ENCODE data around the gene ABR. TPM values are rescaled to one million over a fixed set of nuclear protein-coding genes. Genes with fewer than 3 reads are reported as not detected.

The ABR gene
- total RNA-seq, 1 donor from 2014 or later = 24.5 TPM

DNA sequence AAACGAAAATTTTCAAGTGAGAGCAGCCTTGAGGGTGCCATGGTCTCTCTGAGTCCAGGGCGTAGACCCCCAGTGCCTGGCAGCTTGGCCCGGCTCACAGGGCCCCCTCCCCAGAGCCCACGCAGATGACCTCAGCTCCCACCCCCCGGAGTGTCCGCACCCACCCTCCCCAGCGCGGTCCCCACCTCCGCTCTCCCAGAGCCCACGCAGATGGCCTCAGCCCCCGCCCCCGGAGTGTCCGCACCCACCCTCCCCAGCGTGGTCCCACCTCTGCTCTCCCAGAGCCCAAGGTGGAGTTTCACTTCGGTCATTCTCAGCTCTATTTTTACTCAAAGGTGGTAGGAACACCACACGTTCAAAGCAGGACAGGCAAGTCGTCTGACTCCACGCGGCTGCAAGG lies 13.9 kb downstream of the ABR start:
- H3K27me3 ChIP-seq (ENCODE audit: control insufficient read depth in 3 of 3, insufficient read depth in 3 of 3, low read length in 3 of 3) = peaks cover 0 to 8% (median 4%) of the 10 kb centered on the region in 3 donors
- H3K9ac ChIP-seq (ENCODE audit: low read depth in 1 of 3, low read length in 3 of 3) = no peak overlapping the region
- H3K4me3 ChIP-seq (ENCODE audit: low read length in 3 of 3) = no peak overlapping the region
- H3K4me1 ChIP-seq (ENCODE audit: control insufficient read depth in 3 of 3, insufficient read depth in 3 of 3, low read length in 3 of 3) = peaks cover 0 to 14% (median 0%) of the 10 kb centered on the region in 3 donors
- H3K9me3 ChIP-seq (ENCODE audit: control insufficient read depth in 3 of 3, low read length in 3 of 3) = no peaks in the 10 kb centered on the region
- no peaks in the 10 kb centered on the region for H3K36me3 ChIP-seq (ENCODE audit: control insufficient read depth in 3 of 3, insufficient read depth in 3 of 3, low read length in 3 of 3)
- no peak overlapping the region for H3K27ac ChIP-seq (ENCODE audit: low read depth, low read length)

DNA sequence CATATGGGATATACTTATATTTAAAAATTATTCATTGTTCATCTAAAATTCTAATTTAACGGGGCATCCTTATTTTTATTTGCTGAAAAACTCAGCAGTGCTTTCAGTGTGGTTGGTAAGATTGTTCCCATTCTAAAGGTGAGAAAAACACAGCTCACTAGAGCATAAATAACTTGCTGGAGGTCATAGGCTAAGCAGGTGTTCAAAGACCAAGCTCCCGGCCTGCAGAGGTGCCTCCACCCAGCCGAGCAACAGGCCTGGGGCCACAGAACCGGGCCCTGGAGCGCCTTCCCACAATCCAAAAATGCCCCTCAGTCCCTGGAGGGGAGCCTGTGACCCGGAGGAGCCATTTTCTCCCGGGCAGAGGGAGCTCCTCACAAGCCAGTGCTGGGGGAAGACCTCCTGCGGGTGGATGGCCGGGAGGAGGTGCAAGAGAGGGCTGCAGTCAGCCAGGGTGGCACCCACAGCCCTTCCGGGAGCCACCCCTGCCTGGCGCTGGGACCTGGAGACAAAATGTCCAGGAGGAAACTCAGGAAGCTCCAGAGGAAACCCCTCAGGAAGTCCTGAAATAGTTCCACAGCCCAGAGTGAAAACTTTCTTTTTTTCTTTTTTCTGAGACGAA lies 14.7 kb downstream of the ABR start:
- Histone ChIP-seq H3K36me3 (ENCODE audit: control insufficient read depth in 3 of 3, insufficient read depth in 3 of 3, low read length in 3 of 3) (peaks cover 0 to 1% (median 0%) of the 10 kb centered on the region in 3 donors), H3K4me3 (ENCODE audit: low read length in 3 of 3) (no peak overlapping the region), H3K27me3 (ENCODE audit: control insufficient read depth in 3 of 3, insufficient read depth in 3 of 3, low read length in 3 of 3) (peaks cover 0 to 10% (median 8%) of the 10 kb centered on the region in 3 donors), H3K9ac (ENCODE audit: low read depth in 1 of 3, low read length in 3 of 3) (no peak overlapping the region), H3K9me3 (ENCODE audit: control insufficient read depth in 3 of 3, low read length in 3 of 3) (no peaks in the 10 kb centered on the region), H3K4me1 (ENCODE audit: control insufficient read depth in 3 of 3, insufficient read depth in 3 of 3, low read length in 3 of 3) (peaks cover 0 to 14% (median 0%) of the 10 kb centered on the region in 3 donors), H3K27ac (ENCODE audit: low read depth, low read length) (no peak overlapping the region)

DNA sequence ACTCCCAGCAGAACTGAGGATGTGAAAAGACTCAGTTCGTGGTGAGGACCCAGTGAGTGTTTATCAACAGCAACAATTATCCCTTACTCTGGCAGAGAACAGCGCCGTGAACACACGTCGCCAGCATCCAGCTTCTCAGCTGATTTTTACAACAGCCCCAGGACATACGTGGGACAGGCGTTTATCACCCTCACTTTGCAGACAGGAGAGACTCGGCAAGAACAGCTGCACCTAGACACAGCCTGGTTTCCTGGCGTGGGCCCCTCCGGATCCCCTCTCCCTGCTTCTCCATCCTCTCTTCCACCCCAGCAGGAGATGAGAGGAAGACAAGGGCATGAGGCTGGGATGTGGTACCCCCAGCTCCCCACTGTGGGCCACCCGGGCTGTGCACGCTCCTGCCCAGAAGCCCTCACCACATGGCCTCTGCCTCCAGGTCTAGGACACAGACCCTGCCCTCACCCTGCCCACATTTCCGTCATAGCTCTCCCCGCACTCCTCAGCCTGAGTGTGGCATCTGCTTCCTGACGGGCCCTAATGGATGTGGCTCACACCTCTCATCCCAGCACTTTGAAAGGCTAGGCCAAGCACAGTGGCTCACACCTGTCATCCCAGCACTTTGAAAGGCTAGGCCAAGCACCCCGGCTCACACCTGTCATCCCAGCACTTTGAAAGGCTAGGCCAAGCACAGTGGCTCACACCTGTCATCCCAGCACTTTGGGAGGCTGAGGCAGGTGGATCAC lies 17.5 kb downstream of the ABR start:
- Histone ChIP-seq H3K9me3 (ENCODE audit: control insufficient read depth in 3 of 3, low read length in 3 of 3) (no peaks in the 10 kb centered on the region), H3K4me1 (ENCODE audit: control insufficient read depth in 3 of 3, insufficient read depth in 3 of 3, low read length in 3 of 3) (peaks cover 0 to 8% (median 0%) of the 10 kb centered on the region in 3 donors), H3K9ac (ENCODE audit: low read depth in 1 of 3, low read length in 3 of 3) (no peak overlapping the region), H3K27me3 (ENCODE audit: control insufficient read depth in 3 of 3, insufficient read depth in 3 of 3, low read length in 3 of 3) (peaks cover 0 to 10% (median 8%) of the 10 kb centered on the region in 3 donors), H3K4me3 (ENCODE audit: low read length in 3 of 3) (no peak overlapping the region), H3K36me3 (ENCODE audit: control insufficient read depth in 3 of 3, insufficient read depth in 3 of 3, low read length in 3 of 3) (peaks cover 0 to 3% (median 0%) of the 10 kb centered on the region in 3 donors), H3K27ac (ENCODE audit: low read depth, low read length) (no peak overlapping the region)

DNA sequence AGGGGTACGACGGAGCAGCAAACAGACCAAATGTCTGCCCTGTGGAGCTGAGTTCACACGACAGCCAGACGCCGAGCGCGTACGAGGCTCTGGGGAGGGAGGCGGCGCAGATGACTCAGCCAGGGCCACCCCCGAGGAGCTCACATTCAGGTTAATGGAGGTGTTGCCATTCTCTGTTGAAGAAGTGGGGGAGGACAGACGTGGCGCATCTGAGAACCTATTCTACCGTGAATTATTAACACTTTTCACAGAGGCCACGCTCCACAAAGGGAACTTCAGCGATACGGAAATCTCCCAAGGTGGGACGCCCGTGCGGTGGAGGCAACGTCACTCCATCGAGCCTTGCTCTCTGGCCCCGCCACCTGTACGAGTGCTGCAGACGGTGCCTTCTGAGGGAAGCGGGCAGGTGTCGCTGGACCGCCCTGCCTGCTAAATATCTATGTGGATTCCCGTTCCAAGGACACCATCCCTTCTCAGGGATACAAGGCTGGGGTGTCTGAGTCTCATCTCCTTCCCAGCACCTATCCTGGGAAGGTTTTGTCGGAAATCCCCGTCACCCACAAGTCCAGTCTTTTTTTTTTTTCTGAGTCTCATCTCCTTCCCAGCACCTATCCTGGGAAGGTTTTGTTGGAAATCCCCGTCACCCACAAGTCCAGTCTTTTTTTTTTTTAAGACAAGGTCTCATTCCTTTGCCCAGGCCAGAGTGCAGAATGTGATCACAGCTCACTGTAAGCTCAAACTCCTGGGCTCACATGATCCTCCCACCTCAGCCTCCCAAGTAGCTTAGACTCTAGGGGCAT lies 19.0 kb downstream of the ABR start:
- no peak overlapping the region for H3K4me3 ChIP-seq (ENCODE audit: low read length in 3 of 3)
- no peaks in the 10 kb centered on the region for H3K4me1 ChIP-seq (ENCODE audit: control insufficient read depth in 3 of 3, insufficient read depth in 3 of 3, low read length in 3 of 3)
- H3K9ac ChIP-seq (ENCODE audit: low read depth in 1 of 3, low read length in 3 of 3) = no peak overlapping the region
- H3K9me3 ChIP-seq (ENCODE audit: control insufficient read depth in 3 of 3, low read length in 3 of 3) = no peaks in the 10 kb centered on the region
- peaks cover 0 to 3% (median 0%) of the 10 kb centered on the region in 3 donors for H3K36me3 ChIP-seq (ENCODE audit: control insufficient read depth in 3 of 3, insufficient read depth in 3 of 3, low read length in 3 of 3)
- no peak overlapping the region for H3K27ac ChIP-seq (ENCODE audit: low read depth, low read length)
- H3K27me3 ChIP-seq (ENCODE audit: control insufficient read depth in 3 of 3, insufficient read depth in 3 of 3, low read length in 3 of 3) = peaks cover 0 to 10% (median 8%) of the 10 kb centered on the region in 3 donors

DNA sequence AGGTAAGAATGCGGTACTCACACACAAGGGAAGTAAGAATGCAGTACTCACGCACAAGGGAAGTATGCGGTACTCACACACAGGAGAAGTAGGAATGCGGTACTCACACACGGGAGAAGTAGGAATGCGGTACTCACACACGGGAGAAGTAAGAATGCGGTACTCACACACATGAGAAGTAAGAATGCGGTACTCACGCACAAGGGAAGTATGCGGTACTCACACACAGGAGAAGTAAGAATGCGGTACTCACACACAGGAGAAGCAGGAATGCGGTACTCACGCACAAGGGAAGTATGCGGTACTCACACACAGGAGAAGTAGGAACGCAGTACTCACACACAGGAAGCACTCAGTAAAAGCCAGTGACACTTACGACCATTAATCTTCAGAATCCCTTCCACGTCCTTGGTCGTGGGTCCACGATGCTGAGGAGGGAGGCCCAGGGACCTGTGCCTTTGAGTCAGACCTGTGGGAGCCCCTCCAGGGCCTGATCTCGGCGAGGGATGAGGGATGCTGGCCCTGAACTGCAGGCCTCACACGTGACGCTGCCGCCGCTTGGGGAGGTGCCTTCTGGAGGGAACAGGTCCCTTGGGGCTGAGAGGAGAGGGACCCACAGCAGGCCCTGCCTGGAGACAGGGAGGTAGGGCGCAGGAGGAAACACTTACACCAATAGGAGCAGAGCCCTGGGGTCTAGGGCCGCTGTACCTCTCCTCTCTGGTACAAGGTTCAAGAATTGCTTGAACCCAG lies 20.2 kb downstream of the ABR start:
- Histone ChIP-seq H3K9me3 (ENCODE audit: control insufficient read depth in 3 of 3, low read length in 3 of 3) (no peaks in the 10 kb centered on the region), H3K36me3 (ENCODE audit: control insufficient read depth in 3 of 3, insufficient read depth in 3 of 3, low read length in 3 of 3) (peaks cover 0 to 3% (median 0%) of the 10 kb centered on the region in 3 donors), H3K9ac (ENCODE audit: low read depth in 1 of 3, low read length in 3 of 3) (no peak overlapping the region), H3K4me3 (ENCODE audit: low read length in 3 of 3) (no peak overlapping the region), H3K4me1 (ENCODE audit: control insufficient read depth in 3 of 3, insufficient read depth in 3 of 3, low read length in 3 of 3) (no peaks in the 10 kb centered on the region), H3K27me3 (ENCODE audit: control insufficient read depth in 3 of 3, insufficient read depth in 3 of 3, low read length in 3 of 3) (peaks cover 2 to 15% (median 10%) of the 10 kb centered on the region in 3 donors), H3K27ac (ENCODE audit: low read depth, low read length) (no peak overlapping the region)

DNA sequence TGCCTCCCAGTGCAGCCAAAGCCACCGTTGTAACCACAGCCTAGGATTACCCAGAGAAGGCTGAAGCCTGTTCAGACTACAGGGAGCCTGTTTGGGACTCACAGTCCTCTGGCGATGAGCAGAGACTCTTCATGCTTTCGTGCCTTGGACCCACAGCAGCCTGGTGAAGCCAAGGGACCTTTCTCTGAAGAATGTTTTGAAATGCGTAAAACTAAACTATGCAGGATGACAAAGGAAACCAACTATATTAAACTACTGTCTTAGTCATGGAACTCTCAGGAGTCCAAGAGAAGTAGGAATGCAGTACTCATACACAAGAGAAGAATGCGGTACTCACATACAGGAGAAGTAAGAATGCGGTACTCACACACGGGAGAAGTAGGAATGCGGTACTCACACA lies 20.9 kb downstream of the ABR start:
- H3K27ac ChIP-seq (ENCODE audit: low read depth, low read length) = no peak overlapping the region
- H3K4me3 ChIP-seq (ENCODE audit: low read length in 3 of 3) = no peak overlapping the region
- no peaks in the 10 kb centered on the region for H3K4me1 ChIP-seq (ENCODE audit: control insufficient read depth in 3 of 3, insufficient read depth in 3 of 3, low read length in 3 of 3)
- peaks cover 0 to 3% (median 0%) of the 10 kb centered on the region in 3 donors for H3K36me3 ChIP-seq (ENCODE audit: control insufficient read depth in 3 of 3, insufficient read depth in 3 of 3, low read length in 3 of 3)
- no peaks in the 10 kb centered on the region for H3K9me3 ChIP-seq (ENCODE audit: control insufficient read depth in 3 of 3, low read length in 3 of 3)
- no peak overlapping the region for H3K9ac ChIP-seq (ENCODE audit: low read depth in 1 of 3, low read length in 3 of 3)
- peaks cover 4 to 22% (median 11%) of the 10 kb centered on the region in 3 donors for H3K27me3 ChIP-seq (ENCODE audit: control insufficient read depth in 3 of 3, insufficient read depth in 3 of 3, low read length in 3 of 3)

DNA sequence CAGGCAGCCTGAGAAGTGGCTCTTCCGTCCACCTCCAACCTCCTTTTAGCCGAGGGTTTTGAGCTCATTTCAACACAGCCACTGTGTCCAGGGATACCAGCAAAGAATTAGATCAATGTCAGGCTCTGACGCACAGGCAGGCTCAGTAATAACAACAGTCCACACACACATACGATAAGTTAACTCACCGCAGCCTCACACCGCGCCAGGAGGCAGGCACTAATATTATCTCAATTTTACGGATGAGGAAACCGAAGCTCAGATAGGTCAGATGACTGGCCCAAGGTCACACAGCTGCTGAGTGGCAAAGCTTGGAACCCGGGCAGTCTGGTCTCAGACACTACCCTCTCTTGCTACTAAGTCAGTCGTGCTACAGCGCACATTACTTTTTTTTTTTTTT lies 22.9 kb downstream of the ABR start:
- Histone ChIP-seq H3K9ac (ENCODE audit: low read depth in 1 of 3, low read length in 3 of 3) (no peak overlapping the region), H3K4me1 (ENCODE audit: control insufficient read depth in 3 of 3, insufficient read depth in 3 of 3, low read length in 3 of 3) (no peaks in the 10 kb centered on the region), H3K36me3 (ENCODE audit: control insufficient read depth in 3 of 3, insufficient read depth in 3 of 3, low read length in 3 of 3) (peaks cover 0 to 3% (median 0%) of the 10 kb centered on the region in 3 donors), H3K27me3 (ENCODE audit: control insufficient read depth in 3 of 3, insufficient read depth in 3 of 3, low read length in 3 of 3) (peaks cover 4 to 22% (median 7%) of the 10 kb centered on the region in 3 donors), H3K9me3 (ENCODE audit: control insufficient read depth in 3 of 3, low read length in 3 of 3) (no peaks in the 10 kb centered on the region), H3K4me3 (ENCODE audit: low read length in 3 of 3) (no peak overlapping the region), H3K27ac (ENCODE audit: low read depth, low read length) (no peak overlapping the region)

DNA sequence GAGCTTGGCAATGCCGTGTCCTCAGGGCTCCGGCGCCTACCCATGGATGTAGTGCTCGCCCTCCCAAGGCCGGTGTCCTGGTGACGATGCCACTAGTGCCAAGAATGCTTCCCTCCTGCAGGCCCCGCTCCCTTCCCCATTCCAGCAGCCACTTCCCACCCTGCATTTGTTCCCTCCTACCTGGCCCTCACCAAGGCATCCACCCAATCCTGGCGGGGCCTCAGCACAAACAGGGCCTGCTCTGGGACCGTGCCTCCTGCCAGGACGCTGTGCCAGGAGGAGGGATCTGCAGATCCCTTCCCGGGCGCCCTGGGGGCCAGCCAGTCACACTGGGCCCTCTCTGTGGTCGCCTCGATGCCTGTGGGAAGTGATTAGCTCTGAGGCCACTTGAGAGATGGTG lies 25.1 kb downstream of the ABR start:
- H3K27me3 ChIP-seq (ENCODE audit: control insufficient read depth in 3 of 3, insufficient read depth in 3 of 3, low read length in 3 of 3) = peaks cover 3 to 17% (median 4%) of the 10 kb centered on the region in 3 donors
- no peaks in the 10 kb centered on the region for H3K4me1 ChIP-seq (ENCODE audit: control insufficient read depth in 3 of 3, insufficient read depth in 3 of 3, low read length in 3 of 3)
- H3K9me3 ChIP-seq (ENCODE audit: control insufficient read depth in 3 of 3, low read length in 3 of 3) = no peaks in the 10 kb centered on the region
- no peak overlapping the region for H3K4me3 ChIP-seq (ENCODE audit: low read length in 3 of 3)
- H3K27ac ChIP-seq (ENCODE audit: low read depth, low read length) = no peak overlapping the region
- peaks cover 0 to 2% (median 0%) of the 10 kb centered on the region in 3 donors for H3K36me3 ChIP-seq (ENCODE audit: control insufficient read depth in 3 of 3, insufficient read depth in 3 of 3, low read length in 3 of 3)
- no peak overlapping the region for H3K9ac ChIP-seq (ENCODE audit: low read depth in 1 of 3, low read length in 3 of 3)

DNA sequence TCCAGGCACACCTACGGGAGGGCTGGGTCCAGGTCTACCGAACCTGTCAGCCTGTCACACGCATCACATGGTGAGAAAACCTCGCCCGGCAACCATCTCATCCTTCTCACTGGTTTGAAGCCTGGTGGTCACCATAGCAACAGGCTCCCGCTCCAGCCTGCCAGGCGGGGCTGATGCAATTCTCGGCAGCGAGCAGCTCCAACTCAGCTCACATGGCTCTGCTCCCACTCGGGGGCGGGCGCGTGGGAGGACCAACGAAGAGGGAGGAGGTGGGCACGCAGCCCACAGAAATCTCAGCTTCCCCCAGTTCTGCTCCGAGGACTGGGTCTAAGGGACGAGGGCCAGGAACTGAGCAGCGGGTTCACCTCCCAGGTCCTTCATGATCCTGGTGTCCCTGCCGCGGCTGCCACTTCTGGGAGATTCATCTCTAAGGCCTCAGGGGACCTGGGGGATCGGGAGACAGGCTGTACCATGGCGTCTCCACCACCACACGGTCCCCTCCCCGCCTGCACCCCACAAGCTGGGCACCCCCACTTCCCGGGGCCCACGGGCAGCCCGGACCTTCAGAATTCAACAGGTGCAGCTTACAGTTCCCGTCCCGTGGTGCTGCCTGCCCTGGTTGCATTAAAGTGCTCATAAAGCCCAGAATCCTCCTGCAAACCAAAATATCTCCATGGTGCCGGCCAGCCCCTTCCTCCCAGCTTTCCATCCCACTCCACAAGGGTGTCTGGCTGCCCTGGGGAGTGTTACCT lies 25.8 kb downstream of the ABR start:
- H3K36me3 ChIP-seq (ENCODE audit: control insufficient read depth in 3 of 3, insufficient read depth in 3 of 3, low read length in 3 of 3) = peaks cover 0 to under 1% (median 0%) of the 10 kb centered on the region in 3 donors
- H3K27ac ChIP-seq (ENCODE audit: low read depth, low read length) = no peak overlapping the region
- H3K9ac ChIP-seq (ENCODE audit: low read depth in 1 of 3, low read length in 3 of 3) = no peak overlapping the region
- no peaks in the 10 kb centered on the region for H3K4me1 ChIP-seq (ENCODE audit: control insufficient read depth in 3 of 3, insufficient read depth in 3 of 3, low read length in 3 of 3)
- H3K4me3 ChIP-seq (ENCODE audit: low read length in 3 of 3) = no peak overlapping the region
- no peaks in the 10 kb centered on the region for H3K9me3 ChIP-seq (ENCODE audit: control insufficient read depth in 3 of 3, low read length in 3 of 3)
- peaks cover 3 to 17% (median 4%) of the 10 kb centered on the region in 3 donors for H3K27me3 ChIP-seq (ENCODE audit: control insufficient read depth in 3 of 3, insufficient read depth in 3 of 3, low read length in 3 of 3)

Data from skeletal muscle tissue (tissue), 4 donors.